ENCODE results near the gene ZBTB5.

DNA sequence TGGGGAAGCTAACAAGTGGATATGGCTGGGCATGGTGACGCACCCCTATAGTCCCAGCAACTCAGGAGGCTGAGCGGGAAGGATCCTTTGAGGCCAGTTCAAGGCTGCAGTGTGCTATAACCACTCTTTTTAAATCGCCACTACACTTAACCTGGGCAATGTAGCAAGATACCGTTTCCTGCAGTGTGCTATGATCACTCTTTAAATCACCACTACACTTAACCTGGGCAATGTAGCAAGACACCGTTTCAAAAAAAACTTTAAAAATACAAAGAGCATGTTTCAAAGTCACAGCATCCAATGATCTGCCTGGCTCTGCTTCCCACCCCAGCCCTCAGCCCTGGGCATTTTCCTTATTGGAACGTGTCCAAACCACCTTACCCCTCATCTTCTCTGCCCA is 28.2 kb downstream of the ZBTB5 start:
- TF ChIP-seq, protein P1, sequence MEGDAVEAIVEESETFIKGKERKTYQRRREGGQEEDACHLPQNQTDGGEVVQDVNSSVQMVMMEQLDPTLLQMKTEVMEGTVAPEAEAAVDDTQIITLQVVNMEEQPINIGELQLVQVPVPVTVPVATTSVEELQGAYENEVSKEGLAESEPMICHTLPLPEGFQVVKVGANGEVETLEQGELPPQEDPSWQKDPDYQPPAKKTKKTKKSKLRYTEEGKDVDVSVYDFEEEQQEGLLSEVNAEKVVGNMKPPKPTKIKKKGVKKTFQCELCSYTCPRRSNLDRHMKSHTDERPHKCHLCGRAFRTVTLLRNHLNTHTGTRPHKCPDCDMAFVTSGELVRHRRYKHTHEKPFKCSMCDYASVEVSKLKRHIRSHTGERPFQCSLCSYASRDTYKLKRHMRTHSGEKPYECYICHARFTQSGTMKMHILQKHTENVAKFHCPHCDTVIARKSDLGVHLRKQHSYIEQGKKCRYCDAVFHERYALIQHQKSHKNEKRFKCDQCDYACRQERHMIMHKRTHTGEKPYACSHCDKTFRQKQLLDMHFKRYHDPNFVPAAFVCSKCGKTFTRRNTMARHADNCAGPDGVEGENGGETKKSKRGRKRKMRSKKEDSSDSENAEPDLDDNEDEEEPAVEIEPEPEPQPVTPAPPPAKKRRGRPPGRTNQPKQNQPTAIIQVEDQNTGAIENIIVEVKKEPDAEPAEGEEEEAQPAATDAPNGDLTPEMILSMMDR (conservative IDR thresholded peaks at IDR 0.05 in 1 of 2, IDR thresholded peaks at IDR 0.05 in 1 of 2; ENCODE audit: low read depth in 1 of 2, low read length in 2 of 2): no peak
- TF ChIP-seq EZH2 (IDR thresholded peaks at IDR 0.05; ENCODE audit: low read length, missing control alignments): no peak

Data from fibroblast of lung (primary cell).